Measurements from ENCODE around the gene UBE2L3.

- no peak for TF ChIP-seq CTCF (optimal IDR thresholded peaks at IDR 0.05 in 1 of 3, IDR thresholded peaks at IDR 0.05 in 1 of 3, conservative IDR thresholded peaks at IDR 0.05 in 1 of 3; ENCODE audit: extremely low read depth in 1 of 3, insufficient read depth in 2 of 3, low read length in 3 of 3)
- no peak for TF ChIP-seq EZH2 (IDR thresholded peaks at IDR 0.05; ENCODE audit: low read length)
These were observed 38.5 kb downstream of the UBE2L3 start for GRCh38 chr22:21605887-21606564.
